SK-N-SH treated with all-trans-retinoic acid at 6 μM for 48 hours (cell line): ENCODE measurements around the gene EVC.

Experiments
- ATAC-seq: fragments of 200-7000 bp; cut with Tn5 transposase; 3 replicates; pipeline ENCODE4 v1.9.1; 2020; ENCODE audit warnings: mild to moderate bottlenecking, moderate library complexity
- ARNTL ChIP-seq: fragments of 450-650 bp; formaldehyde crosslinking; IDR thresholded peaks from 2 replicates; pipeline ENCODE4 v1.5.0; 2020; ENCODE audit warnings: low read depth, mild to moderate bottlenecking, moderate library complexity, borderline replicate concordance
- BACH2 ChIP-seq: fragments of 250-450 bp; sonication (Bioruptor Pico); IDR thresholded peaks from 2 replicates; pipeline ENCODE4 v1.9.0; 2021; ENCODE audit warnings: mild to moderate bottlenecking, borderline replicate concordance
- CSDC2 ChIP-seq: fragments of 250-450 bp; sonication (Bioruptor Pico); IDR thresholded peaks from 2 replicates; pipeline ENCODE4 v1.5.0; 2020; ENCODE audit warnings: mild to moderate bottlenecking, moderate library complexity
- ESRRG ChIP-seq: fragments of 250-450 bp; sonication (Bioruptor Pico); IDR thresholded peaks from 2 replicates; pipeline ENCODE4 v1.6.1; 2021; ENCODE audit warnings: mild to moderate bottlenecking
- ISL1 ChIP-seq: fragments of 250-450 bp; sonication (Bioruptor Pico); IDR thresholded peaks from 2 replicates; pipeline ENCODE4 v2.1.2; 2022; ENCODE audit warnings: mild to moderate bottlenecking, moderate library complexity
- OSR1 ChIP-seq: fragments of 250-450 bp; sonication (Bioruptor Pico); IDR thresholded peaks from 2 replicates; pipeline ENCODE4 v1.8.0; 2022; ENCODE audit warnings: moderate library complexity, mild to moderate bottlenecking, inconsistent platforms
- PPARA ChIP-seq: fragments of 250-450 bp; sonication (Bioruptor Pico); IDR thresholded peaks from 2 replicates; pipeline ENCODE4 v1.5.0; 2020; ENCODE audit warnings: mild to moderate bottlenecking, borderline replicate concordance
- RARB ChIP-seq: fragments of 250-450 bp; sonication (Bioruptor Pico); IDR thresholded peaks from 2 replicates; pipeline ENCODE4 v1.8.0; 2021; ENCODE audit warnings: mild to moderate bottlenecking, moderate library complexity
- SNAI2 ChIP-seq: fragments of 250-450 bp; sonication (Bioruptor Pico); IDR thresholded peaks from 2 replicates; pipeline ENCODE4 v1.5.0; 2020; ENCODE audit warnings: mild to moderate bottlenecking, moderate library complexity
- TCF4 ChIP-seq: fragments of 250-450 bp; sonication (Bioruptor Pico); IDR thresholded peaks from 2 replicates; pipeline ENCODE4 v1.8.0; 2021; ENCODE audit warnings: mild to moderate bottlenecking, moderate library complexity, borderline replicate concordance
- TOX ChIP-seq: fragments of 250-450 bp; sonication (Bioruptor Pico); IDR thresholded peaks from 2 replicates; pipeline ENCODE4 v1.8.0; 2021; ENCODE audit warnings: mild to moderate bottlenecking, moderate library complexity, borderline replicate concordance
- ZC3H10 ChIP-seq: fragments of 250-450 bp; sonication (Bioruptor Pico); IDR thresholded peaks from 2 replicates; pipeline ENCODE4 v1.5.1; 2021; ENCODE audit warnings: mild to moderate bottlenecking, moderate library complexity
- ZFP30 ChIP-seq: fragments of 450-650 bp; formaldehyde crosslinking; IDR thresholded peaks from 2 replicates; pipeline ENCODE4 v1.5.0; 2022; ENCODE audit warnings: mild to moderate bottlenecking, moderate library complexity
- ZNF565 ChIP-seq: fragments of 450-650 bp; formaldehyde crosslinking; conservative IDR thresholded peaks from 2 replicates; pipeline ENCODE4 v1.5.0; 2020; ENCODE audit warnings: low read depth, mild to moderate bottlenecking, moderate library complexity
- ZNF70 ChIP-seq: fragments of 450-650 bp; formaldehyde crosslinking; IDR thresholded peaks from 2 replicates; pipeline ENCODE4 v1.5.0; 2020; ENCODE audit warnings: mild to moderate bottlenecking, moderate library complexity
- TF ChIP-seq, protein P1 (sequence below): fragments of 250-450 bp; sonication (Bioruptor Pico); IDR thresholded peaks from 2 replicates; pipeline ENCODE4 v1.5.1; 2020; ENCODE audit warnings: low read depth, mild to moderate bottlenecking, moderate library complexity
- TF ChIP-seq, protein P2 (sequence below): fragments of 250-450 bp; sonication (Bioruptor Pico); IDR thresholded peaks from 2 replicates; pipeline ENCODE4 v1.5.1; 2021; ENCODE audit warnings: mild to moderate bottlenecking, moderate library complexity
- TF ChIP-seq, protein P3 (sequence below): fragments of 250-450 bp; sonication (Bioruptor Pico); IDR thresholded peaks from 2 replicates; pipeline ENCODE4 v1.8.0; 2020; ENCODE audit warnings: mild to moderate bottlenecking, moderate library complexity, borderline replicate concordance
- TF ChIP-seq, protein P4 (sequence below): fragments of 250-450 bp; sonication (Bioruptor Pico); IDR thresholded peaks from 2 replicates; pipeline ENCODE4 v1.5.0; 2020; ENCODE audit warnings: mild to moderate bottlenecking, moderate library complexity

Gene EVC

DNA sequence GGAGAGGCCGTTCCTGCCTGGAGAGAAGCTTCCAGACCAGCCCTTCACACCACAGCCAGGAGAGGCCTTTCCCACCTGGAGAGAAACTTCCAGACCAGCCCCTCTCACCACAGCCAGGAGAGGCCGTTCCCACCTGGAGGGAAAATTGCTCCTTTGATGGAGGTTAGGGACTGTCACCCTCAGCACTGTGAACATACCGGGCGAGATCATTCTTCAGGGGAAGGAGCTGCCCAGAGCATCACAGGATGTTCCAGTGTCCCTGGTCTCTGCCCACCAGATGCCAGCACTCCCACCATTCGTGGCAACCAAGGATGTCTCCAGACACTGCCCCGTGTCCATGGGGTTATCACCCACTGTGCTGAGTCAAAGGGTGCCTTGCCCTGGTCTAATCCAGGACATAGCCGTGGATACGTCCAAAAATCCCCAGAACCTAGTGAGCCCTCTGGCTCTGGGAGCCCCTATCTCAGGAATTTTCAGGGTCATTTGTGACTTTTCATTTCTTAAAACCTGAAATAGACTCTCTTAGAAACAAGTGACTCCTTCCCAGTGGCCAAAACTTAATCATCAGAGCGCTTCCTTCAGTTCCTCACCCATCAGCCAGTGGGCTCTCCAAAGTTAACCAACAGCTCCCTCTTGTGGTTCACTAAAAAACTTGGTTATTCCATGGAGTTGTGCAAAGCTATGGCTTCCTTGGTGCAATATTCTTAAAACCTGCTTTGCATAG lies 101.7 kb downstream of the EVC start:
- TF ChIP-seq, protein P1, sequence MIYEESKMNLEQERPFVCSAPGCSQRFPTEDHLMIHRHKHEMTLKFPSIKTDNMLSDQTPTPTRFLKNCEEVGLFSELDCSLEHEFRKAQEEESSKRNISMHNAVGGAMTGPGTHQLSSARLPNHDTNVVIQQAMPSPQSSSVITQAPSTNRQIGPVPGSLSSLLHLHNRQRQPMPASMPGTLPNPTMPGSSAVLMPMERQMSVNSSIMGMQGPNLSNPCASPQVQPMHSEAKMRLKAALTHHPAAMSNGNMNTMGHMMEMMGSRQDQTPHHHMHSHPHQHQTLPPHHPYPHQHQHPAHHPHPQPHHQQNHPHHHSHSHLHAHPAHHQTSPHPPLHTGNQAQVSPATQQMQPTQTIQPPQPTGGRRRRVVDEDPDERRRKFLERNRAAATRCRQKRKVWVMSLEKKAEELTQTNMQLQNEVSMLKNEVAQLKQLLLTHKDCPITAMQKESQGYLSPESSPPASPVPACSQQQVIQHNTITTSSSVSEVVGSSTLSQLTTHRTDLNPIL, result no peak
- TF ChIP-seq ZNF565 (CRISPR knock-in tag), result no peak
- no peak for TF ChIP-seq RARB (CRISPR knock-in tag)
- no peak for TF ChIP-seq ZC3H10 (CRISPR knock-in tag)
- TF ChIP-seq ESRRG (CRISPR knock-in tag), result no peak
- TF ChIP-seq ZFP30 (CRISPR knock-in tag), result no peak
- no peak for TF ChIP-seq ARNTL (CRISPR knock-in tag)
- no peak for TF ChIP-seq ISL1 (CRISPR knock-in tag)
- no peak for TF ChIP-seq OSR1 (CRISPR knock-in tag)
- TF ChIP-seq, protein P2, sequence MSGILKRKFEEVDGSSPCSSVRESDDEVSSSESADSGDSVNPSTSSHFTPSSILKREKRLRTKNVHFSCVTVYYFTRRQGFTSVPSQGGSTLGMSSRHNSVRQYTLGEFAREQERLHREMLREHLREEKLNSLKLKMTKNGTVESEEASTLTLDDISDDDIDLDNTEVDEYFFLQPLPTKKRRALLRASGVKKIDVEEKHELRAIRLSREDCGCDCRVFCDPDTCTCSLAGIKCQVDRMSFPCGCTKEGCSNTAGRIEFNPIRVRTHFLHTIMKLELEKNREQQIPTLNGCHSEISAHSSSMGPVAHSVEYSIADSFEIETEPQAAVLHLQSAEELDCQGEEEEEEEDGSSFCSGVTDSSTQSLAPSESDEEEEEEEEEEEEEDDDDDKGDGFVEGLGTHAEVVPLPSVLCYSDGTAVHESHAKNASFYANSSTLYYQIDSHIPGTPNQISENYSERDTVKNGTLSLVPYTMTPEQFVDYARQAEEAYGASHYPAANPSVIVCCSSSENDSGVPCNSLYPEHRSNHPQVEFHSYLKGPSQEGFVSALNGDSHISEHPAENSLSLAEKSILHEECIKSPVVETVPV (CRISPR knock-in tag), result no peak
- no peak for TF ChIP-seq CSDC2 (CRISPR knock-in tag)
- TF ChIP-seq SNAI2 (CRISPR knock-in tag), result no peak
- no peak for TF ChIP-seq PPARA (CRISPR knock-in tag)
- ATAC-seq, result peak; percentile 92

DNA sequence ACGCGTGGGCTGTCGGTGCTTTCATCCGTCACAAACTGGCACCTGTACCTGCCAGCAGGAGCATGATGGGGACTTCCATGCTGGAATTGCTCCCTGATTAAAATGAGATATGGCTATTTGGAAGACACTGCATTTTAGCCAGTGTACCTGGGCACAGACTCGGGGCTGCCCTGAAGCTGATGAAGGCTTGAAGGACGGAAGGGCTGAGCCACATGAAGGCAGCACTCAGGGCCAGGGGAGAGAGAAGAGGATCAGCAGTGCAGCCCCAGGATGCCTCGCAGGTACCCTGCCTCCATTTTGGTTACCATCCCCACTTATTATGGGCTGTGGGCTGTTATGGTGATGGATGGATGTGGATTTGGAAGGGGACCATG lies 102.9 kb downstream of the EVC start:
- TF ChIP-seq TCF4 (CRISPR knock-in tag) (no peak), SNAI2 (CRISPR knock-in tag) (no peak), ESRRG (CRISPR knock-in tag) (no peak), ZFP30 (CRISPR knock-in tag) (no peak), ZNF565 (CRISPR knock-in tag) (no peak), BACH2 (no peak), ARNTL (CRISPR knock-in tag) (no peak), OSR1 (CRISPR knock-in tag) (no peak), ZNF70 (CRISPR knock-in tag) (no peak), RARB (CRISPR knock-in tag) (no peak)
- TF ChIP-seq, protein P3, sequence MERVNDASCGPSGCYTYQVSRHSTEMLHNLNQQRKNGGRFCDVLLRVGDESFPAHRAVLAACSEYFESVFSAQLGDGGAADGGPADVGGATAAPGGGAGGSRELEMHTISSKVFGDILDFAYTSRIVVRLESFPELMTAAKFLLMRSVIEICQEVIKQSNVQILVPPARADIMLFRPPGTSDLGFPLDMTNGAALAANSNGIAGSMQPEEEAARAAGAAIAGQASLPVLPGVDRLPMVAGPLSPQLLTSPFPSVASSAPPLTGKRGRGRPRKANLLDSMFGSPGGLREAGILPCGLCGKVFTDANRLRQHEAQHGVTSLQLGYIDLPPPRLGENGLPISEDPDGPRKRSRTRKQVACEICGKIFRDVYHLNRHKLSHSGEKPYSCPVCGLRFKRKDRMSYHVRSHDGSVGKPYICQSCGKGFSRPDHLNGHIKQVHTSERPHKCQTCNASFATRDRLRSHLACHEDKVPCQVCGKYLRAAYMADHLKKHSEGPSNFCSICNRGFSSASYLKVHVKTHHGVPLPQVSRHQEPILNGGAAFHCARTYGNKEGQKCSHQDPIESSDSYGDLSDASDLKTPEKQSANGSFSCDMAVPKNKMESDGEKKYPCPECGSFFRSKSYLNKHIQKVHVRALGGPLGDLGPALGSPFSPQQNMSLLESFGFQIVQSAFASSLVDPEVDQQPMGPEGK, result no peak
- TF ChIP-seq, protein P1, result no peak
- TF ChIP-seq, protein P4, sequence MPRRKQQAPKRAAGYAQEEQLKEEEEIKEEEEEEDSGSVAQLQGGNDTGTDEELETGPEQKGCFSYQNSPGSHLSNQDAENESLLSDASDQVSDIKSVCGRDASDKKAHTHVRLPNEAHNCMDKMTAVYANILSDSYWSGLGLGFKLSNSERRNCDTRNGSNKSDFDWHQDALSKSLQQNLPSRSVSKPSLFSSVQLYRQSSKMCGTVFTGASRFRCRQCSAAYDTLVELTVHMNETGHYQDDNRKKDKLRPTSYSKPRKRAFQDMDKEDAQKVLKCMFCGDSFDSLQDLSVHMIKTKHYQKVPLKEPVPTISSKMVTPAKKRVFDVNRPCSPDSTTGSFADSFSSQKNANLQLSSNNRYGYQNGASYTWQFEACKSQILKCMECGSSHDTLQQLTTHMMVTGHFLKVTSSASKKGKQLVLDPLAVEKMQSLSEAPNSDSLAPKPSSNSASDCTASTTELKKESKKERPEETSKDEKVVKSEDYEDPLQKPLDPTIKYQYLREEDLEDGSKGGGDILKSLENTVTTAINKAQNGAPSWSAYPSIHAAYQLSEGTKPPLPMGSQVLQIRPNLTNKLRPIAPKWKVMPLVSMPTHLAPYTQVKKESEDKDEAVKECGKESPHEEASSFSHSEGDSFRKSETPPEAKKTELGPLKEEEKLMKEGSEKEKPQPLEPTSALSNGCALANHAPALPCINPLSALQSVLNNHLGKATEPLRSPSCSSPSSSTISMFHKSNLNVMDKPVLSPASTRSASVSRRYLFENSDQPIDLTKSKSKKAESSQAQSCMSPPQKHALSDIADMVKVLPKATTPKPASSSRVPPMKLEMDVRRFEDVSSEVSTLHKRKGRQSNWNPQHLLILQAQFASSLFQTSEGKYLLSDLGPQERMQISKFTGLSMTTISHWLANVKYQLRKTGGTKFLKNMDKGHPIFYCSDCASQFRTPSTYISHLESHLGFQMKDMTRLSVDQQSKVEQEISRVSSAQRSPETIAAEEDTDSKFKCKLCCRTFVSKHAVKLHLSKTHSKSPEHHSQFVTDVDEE (CRISPR knock-in tag), result no peak
- ATAC-seq, result no peak

DNA sequence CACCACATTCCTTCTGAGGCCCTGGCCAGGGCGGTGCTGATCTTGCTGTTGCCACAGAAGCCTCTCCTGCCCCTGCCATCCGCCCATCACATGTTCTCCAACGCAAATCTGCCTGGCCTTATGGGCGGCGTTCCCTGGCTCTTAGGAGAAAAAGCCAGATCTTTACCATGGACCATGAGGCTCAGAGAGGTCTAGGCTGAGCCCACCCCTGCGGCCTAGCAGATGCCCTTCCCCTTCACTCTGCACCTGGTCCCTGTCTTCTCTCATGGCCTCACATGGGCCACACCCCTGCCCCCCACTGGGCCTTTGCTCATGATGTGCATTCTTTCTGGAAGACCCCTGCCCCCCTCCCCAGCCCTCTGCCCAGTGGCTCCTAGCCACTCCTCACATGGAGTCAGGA lies 103.4 kb downstream of the EVC start:
- no peak for ATAC-seq
- TF ChIP-seq TOX (CRISPR knock-in tag), result no peak
- no peak for TF ChIP-seq TCF4 (CRISPR knock-in tag)
- no peak for TF ChIP-seq ZNF70 (CRISPR knock-in tag)
- no peak for TF ChIP-seq BACH2
- TF ChIP-seq ISL1 (CRISPR knock-in tag), result no peak
- TF ChIP-seq, protein P3, result no peak
- TF ChIP-seq, all 23 proteins: peak for 0
